ENCODE results near the gene TDRD1. TPM values are rescaled to one million over a fixed set of nuclear protein-coding genes. Genes with fewer than 3 reads are reported as not detected.

Gene TDRD1
- total RNA-seq, 1 experiment from 2014 or later: not detected

DNA sequence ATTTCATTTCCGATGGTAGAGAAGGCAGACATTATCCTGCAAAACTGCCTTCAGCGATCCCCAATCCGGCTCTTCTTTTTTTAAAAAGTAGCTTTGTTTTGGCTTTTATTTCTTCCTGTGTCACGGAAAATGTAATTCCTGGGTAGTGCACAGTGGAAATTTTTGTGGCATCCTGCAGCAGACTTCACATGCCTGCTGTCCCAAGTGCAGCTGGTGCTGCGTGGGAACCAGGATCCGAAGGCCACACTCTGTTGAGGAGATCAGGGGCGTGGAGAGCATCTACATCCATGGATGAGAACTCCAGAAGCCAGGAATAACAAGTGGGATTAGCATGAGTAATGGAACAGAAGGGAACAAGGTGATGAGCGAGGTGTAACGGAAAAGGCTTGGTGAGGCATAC lies 64.5 kb downstream of the TDRD1 start:
- intact Hi-C loops (cut with micrococcal nuclease; ENCODE audit: unreplicated experiment): no loop called here
- BruUV-seq (replicated peaks): no TSS peak
- no peak for DNase-seq (ENCODE audit: low spot score)
- Histone ChIP-seq H3K4me3 (ENCODE audit: low read depth, low read length, poor library complexity, severe bottlenecking) (no peak overlapping the region), H3K27ac (ENCODE audit: low read depth, low read length, poor library complexity, severe bottlenecking) (no peak overlapping the region), H3K4me1 (ENCODE audit: insufficient read depth, low read length, poor library complexity, severe bottlenecking) (no peaks in the 10 kb centered on the region), H3K27me3 (replicated peaks; ENCODE audit: insufficient read depth, low read depth, low read length, poor library complexity) (peaks cover 73% of the 10 kb centered on the region), H3K36me3 (ENCODE audit: insufficient read depth, low read length, poor library complexity, severe bottlenecking) (no peaks in the 10 kb centered on the region), H3K9me3 (ENCODE audit: low read depth, low read length, poor library complexity, severe bottlenecking) (no peaks in the 10 kb centered on the region)
- ChIA-PET CTCF (interaction anchor here (0.6 kb wide), 1 partner anchor 35 kb away, joined by 5 read pairs; no protein-coding TSS in a partner anchor), POLR2A (ENCODE audit: low non-redundant PET) (no interaction called here)
- no peak for TF ChIP-seq EZH2 (IDR thresholded peaks at IDR 0.05; ENCODE audit: borderline replicate concordance, low read depth, low read length, poor library complexity, severe bottlenecking)

- POLR2A ChIA-PET (ENCODE audit: low non-redundant PET): no interaction called here
Observed at GRCh38 chr10:114244126-114244525, 65.0 kb downstream of the TDRD1 start.

DNA sequence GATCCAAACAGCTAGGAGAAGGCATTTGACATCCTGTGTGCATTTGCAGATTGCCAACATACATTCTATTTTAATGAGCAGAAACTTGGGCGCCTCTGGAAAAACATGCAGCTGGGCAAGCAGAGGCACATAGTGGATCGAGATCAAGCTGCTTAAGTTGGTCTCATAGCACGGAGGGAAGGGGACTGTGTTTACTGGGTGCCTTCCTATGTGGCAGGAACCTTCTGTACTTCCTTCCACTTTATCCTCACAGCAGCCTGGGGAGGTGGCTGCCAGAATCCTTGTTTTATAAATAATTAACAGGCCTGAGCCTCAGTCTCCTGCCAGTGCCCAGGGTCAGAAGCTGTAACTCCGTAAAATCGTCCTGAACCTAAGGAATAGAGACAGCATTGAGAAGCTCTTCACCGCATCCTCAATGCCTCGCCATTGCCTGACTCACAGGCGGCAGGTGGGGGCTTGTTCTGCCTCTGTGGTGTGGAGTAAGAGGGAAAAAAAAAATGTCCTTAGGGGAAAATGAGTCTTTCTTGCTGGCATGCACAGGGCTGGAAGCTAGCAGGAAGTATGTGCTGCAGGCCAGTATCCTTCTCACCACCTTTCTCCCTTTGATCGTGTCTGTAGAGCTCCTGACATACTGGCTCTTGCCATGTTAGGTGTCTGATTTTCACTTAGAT lies 66.1 kb downstream of the TDRD1 start:
- H3K9me3 ChIP-seq (ENCODE audit: low read depth, low read length, poor library complexity, severe bottlenecking): no peaks in the 10 kb centered on the region
- H3K36me3 ChIP-seq (ENCODE audit: insufficient read depth, low read length, poor library complexity, severe bottlenecking): no peaks in the 10 kb centered on the region
- DNase-seq (ENCODE audit: low spot score): no peak
- H3K4me1 ChIP-seq (ENCODE audit: insufficient read depth, low read length, poor library complexity, severe bottlenecking): no peaks in the 10 kb centered on the region
- intact Hi-C loops (cut with micrococcal nuclease; ENCODE audit: unreplicated experiment): no loop called here
- ChIA-PET POLR2A (ENCODE audit: low non-redundant PET) (no interaction called here), CTCF (no interaction called here)
- no peak overlapping the region for H3K27ac ChIP-seq (ENCODE audit: low read depth, low read length, poor library complexity, severe bottlenecking)
- no TSS peak for BruUV-seq (replicated peaks)
- no peak overlapping the region for H3K4me3 ChIP-seq (ENCODE audit: low read depth, low read length, poor library complexity, severe bottlenecking)
- H3K27me3 ChIP-seq (replicated peaks; ENCODE audit: insufficient read depth, low read depth, low read length, poor library complexity): peaks cover 57% of the 10 kb centered on the region
- TF ChIP-seq EZH2 (IDR thresholded peaks at IDR 0.05; ENCODE audit: borderline replicate concordance, low read depth, low read length, poor library complexity, severe bottlenecking): no peak
- TF ChIP-seq, protein P1, sequence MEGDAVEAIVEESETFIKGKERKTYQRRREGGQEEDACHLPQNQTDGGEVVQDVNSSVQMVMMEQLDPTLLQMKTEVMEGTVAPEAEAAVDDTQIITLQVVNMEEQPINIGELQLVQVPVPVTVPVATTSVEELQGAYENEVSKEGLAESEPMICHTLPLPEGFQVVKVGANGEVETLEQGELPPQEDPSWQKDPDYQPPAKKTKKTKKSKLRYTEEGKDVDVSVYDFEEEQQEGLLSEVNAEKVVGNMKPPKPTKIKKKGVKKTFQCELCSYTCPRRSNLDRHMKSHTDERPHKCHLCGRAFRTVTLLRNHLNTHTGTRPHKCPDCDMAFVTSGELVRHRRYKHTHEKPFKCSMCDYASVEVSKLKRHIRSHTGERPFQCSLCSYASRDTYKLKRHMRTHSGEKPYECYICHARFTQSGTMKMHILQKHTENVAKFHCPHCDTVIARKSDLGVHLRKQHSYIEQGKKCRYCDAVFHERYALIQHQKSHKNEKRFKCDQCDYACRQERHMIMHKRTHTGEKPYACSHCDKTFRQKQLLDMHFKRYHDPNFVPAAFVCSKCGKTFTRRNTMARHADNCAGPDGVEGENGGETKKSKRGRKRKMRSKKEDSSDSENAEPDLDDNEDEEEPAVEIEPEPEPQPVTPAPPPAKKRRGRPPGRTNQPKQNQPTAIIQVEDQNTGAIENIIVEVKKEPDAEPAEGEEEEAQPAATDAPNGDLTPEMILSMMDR (conservative IDR thresholded peaks at IDR 0.05; ENCODE audit: low read depth, low read length): no peak

More at GRCh38 chr10:114244126-114244525, 65.0 kb downstream of the TDRD1 start:
- BruUV-seq (replicated peaks): no TSS peak
- CTCF ChIA-PET: interaction anchor here (0.6 kb wide), 1 partner anchor 35 kb away, joined by 5 read pairs; no protein-coding TSS in a partner anchor
- H3K36me3 ChIP-seq (ENCODE audit: insufficient read depth, low read length, poor library complexity, severe bottlenecking): no peaks in the 10 kb centered on the region
- H3K27ac ChIP-seq (ENCODE audit: low read depth, low read length, poor library complexity, severe bottlenecking): no peak overlapping the region
- intact Hi-C loops (cut with micrococcal nuclease; ENCODE audit: unreplicated experiment): no loop called here
- H3K27me3 ChIP-seq (replicated peaks; ENCODE audit: insufficient read depth, low read depth, low read length, poor library complexity): peaks cover 68% of the 10 kb centered on the region
- H3K4me1 ChIP-seq (ENCODE audit: insufficient read depth, low read length, poor library complexity, severe bottlenecking): no peaks in the 10 kb centered on the region
- no peak overlapping the region for H3K4me3 ChIP-seq (ENCODE audit: low read depth, low read length, poor library complexity, severe bottlenecking)
- no peak for TF ChIP-seq EZH2 (IDR thresholded peaks at IDR 0.05; ENCODE audit: borderline replicate concordance, low read depth, low read length, poor library complexity, severe bottlenecking)
- TF ChIP-seq, protein P1 (conservative IDR thresholded peaks at IDR 0.05; ENCODE audit: low read depth, low read length): no peak
- no peaks in the 10 kb centered on the region for H3K9me3 ChIP-seq (ENCODE audit: low read depth, low read length, poor library complexity, severe bottlenecking)
- no peak for DNase-seq (ENCODE audit: low spot score)
